Measurements from ENCODE around the gene HIF1AN. TPM values are rescaled to one million over a fixed set of nuclear protein-coding genes. Genes with fewer than 3 reads are reported as not detected.

Gene HIF1AN
- polyA plus RNA-seq = 2.3 and 3.1 TPM in 2 replicates

DNA sequence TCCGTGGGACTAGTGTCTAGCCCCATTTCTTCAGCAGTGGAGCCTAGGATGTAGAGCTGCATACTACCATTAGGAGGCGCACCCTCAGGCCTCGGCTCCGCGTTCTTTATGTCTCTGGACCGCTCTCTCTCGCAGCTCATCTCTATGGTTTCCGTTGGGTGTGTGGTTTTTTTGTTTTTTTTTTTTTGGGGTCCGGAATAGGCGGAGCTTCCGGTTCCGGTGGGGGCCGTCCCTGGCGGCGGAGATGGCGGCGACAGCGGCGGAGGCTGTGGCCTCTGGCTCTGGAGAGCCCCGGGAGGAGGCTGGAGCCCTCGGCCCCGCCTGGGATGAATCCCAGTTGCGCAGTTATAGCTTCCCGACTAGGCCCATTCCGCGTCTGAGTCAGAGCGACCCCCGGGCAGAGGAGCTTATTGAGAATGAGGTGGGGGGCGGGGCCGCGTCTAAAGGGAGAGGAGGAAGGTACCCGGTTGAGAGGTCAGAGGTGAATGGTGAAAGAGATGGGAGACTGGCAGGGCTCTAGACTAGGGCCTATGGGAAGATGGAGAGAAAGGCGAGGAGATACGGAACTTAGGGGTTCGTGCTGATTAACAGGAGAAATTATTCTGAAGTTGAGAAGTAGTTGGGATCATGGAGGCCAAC lies at the start of gene HIF1AN:
TSS of gene HIF1AN (plus strand) at position 229 of the 639 bp plus-strand sequence. CDS start at position 245, 16 bp downstream.

DNA sequence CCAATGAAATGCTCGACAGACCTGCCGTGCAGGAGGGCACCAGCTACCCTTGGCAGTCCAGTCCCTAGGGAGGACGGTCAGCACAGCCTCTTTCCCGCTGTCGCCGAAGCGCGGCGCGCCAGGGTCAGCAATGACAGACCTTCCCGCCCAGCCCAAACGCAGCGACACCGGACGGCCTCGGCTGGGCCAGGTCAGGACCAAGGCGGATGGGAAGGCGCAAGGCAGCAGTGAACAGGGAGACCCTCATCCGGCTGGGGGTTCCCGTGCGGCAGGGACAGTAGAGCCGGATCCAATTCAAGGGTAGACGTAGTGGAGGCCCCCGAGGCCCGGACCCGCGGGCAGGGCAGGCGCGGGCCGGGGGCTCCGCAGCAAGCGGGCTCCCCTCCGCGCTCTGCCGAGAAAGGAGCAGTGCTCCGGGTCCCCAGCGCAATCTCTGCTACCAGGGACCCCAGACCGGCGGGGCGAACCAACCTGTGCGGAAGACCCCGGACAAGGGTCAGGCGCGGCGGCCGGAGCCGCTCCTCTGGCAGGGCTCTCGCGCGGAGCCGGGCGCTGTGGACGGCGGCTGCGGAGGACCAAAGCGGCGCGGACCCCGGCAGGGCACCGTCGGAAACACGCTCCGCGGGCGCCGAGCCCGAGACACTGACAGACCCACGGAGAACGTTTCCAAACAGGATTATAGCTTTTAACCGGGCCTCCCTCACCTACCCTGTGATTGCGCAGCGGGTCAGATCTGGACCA lies 16.3 kb upstream of the HIF1AN start, which contains the start of gene SEC31B:
TSS of gene SEC31B (minus strand) at position 551 of the 741 bp plus-strand sequence. CDS start 2,909 bp downstream, outside the sequence.

DNA sequence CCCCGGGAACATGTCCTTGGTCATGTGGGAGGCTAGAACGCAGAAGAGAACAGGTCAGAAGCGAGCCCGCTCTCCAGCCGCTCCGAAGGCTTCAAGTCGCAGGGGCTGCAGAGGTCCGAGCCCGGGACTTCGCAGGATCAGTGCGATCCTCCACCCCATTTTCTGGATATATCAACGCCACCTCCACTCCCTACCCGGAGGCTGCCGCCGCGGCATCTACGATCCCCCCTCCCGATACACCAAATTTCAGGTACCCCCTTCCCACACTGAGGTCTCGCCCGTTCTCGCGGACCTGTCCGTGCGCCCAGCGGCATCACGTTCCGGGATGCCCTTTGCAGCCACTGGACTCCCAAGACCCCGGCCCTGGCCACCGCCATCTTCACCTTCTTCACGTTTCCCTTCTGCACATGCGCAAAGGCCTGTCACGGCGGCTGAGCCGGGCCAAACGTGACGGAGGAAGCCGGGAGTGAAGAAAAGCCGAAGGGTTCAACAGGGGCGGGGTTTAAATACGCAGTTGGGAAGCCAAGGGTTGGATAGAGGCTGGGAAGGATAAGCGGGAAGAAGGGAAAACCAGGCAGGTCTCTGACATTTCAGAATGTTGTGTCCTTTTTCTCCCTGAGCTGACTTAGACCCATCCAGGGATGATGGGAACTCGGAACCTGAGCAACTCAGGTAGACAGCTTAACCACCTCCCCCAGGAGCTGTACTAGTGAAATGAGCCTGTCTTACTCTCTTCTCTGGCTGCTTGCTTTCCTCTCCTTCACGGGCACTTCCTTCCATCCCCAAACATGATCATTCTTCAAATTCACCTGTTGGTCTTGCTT lies 6.1 kb upstream of the HIF1AN start, which contains the start of gene NDUFB8:
TSS of gene NDUFB8 (minus strand) at position 397 of the 824 bp plus-strand sequence. CDS start at position 377, 20 bp downstream.

Other genes with a start within 250 kb of the HIF1AN start
- gene BLOC1S2, start 249.3 kb upstream of the HIF1AN start, polyA plus RNA-seq = 77.1 and 130 TPM in 2 replicates
- not detected in 2 replicates for gene PKD2L1, start 205.7 kb upstream of the HIF1AN start, polyA plus RNA-seq
- 18.9 and 20.9 TPM in 2 replicates for gene SCD, start 188.7 kb upstream of the HIF1AN start, polyA plus RNA-seq
- gene WNT8B, start 72.9 kb upstream of the HIF1AN start, polyA plus RNA-seq = not detected in 2 replicates
- 1.6 and 3.7 TPM in 2 replicates for gene SEC31B, start 16.1 kb upstream of the HIF1AN start, polyA plus RNA-seq
- gene NDUFB8, start 6.1 kb upstream of the HIF1AN start, polyA plus RNA-seq = 586 and 756 TPM in 2 replicates
- gene PAX2, start 209.6 kb downstream of the HIF1AN start, polyA plus RNA-seq = not detected in 2 replicates

Data from Purkinje cell (primary cell).